ENCODE data around the gene NUP37.

The NUP37 gene

DNA sequence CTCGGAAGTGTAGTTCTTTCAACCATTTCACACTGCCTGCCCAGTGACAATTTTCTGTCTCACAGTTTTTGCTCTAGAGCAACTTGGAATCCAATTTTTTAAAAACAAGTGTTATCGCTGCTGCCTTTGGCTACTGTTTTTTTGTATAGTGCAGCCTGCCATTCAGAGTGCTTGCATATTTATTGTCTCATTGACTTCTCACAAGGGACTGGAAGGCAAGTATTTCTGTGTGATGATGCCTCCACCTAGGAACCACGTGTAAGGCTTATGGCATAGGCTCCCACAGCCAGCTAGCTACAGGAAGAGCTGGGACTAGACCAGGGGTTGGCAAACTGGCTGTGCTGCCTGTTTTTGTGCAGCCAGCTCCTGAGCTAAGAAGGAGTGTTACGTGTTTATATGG is 972 bp upstream of the NUP37 start:
- DNase-seq (ENCODE audit: low spot score) = peak; percentile 9
- TF ChIP-seq, protein P1, sequence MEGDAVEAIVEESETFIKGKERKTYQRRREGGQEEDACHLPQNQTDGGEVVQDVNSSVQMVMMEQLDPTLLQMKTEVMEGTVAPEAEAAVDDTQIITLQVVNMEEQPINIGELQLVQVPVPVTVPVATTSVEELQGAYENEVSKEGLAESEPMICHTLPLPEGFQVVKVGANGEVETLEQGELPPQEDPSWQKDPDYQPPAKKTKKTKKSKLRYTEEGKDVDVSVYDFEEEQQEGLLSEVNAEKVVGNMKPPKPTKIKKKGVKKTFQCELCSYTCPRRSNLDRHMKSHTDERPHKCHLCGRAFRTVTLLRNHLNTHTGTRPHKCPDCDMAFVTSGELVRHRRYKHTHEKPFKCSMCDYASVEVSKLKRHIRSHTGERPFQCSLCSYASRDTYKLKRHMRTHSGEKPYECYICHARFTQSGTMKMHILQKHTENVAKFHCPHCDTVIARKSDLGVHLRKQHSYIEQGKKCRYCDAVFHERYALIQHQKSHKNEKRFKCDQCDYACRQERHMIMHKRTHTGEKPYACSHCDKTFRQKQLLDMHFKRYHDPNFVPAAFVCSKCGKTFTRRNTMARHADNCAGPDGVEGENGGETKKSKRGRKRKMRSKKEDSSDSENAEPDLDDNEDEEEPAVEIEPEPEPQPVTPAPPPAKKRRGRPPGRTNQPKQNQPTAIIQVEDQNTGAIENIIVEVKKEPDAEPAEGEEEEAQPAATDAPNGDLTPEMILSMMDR (IDR thresholded peaks at IDR 0.05; ENCODE audit: extremely low read depth, insufficient read depth, missing control alignments) = no peak
- in situ Hi-C loops (cut with MboI; ENCODE audit: low pct_unique_long_range_greater_than_20kb, low sequenced_read_pairs, unreplicated experiment) = no loop called here

DNA sequence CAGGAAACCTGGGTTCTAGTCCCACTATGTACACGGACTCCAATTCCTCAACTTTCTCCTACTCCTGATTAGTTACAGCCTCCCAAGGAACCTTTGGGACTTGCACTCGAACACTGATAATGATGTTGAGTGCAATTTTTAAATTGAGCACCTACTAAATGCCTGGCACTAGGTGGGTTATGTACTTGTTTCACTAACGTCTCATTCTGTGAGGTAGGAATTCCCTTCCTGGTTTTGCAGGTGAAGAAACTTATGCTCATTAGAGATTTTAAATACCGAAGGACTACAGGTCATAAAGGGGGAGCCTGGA is 605 bp upstream of the NUP37 start:
- in situ Hi-C loops (cut with MboI; ENCODE audit: low pct_unique_long_range_greater_than_20kb, low sequenced_read_pairs, unreplicated experiment) = no loop called here
- TF ChIP-seq, protein P1 (IDR thresholded peaks at IDR 0.05; ENCODE audit: extremely low read depth, insufficient read depth, missing control alignments) = no peak
- peak; percentile 12 for DNase-seq (ENCODE audit: low spot score)

DNA sequence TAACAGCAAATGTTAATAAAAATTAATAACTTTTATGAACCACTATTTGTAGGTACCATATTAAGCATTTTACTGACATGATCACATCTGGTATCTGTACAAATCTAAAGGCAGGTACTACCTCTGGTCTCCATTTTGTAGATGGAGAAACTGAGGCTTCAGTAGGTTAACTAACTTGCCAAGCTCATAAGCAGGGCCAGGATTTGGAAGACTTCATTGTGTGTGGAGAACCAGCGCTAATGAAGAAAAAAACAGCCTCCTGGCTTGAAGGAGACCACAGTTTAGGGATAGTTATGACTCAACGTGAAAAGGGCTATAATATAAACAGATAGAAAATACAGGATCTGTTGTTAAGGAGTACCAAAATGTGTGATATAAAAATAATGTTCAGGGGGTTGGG is 1.0 kb downstream of the NUP37 start:
- TF ChIP-seq, protein P1 (IDR thresholded peaks at IDR 0.05; ENCODE audit: extremely low read depth, insufficient read depth, missing control alignments) = no peak
- DNase-seq (ENCODE audit: low spot score) = no peak
- in situ Hi-C loops (cut with MboI; ENCODE audit: low pct_unique_long_range_greater_than_20kb, low sequenced_read_pairs, unreplicated experiment) = no loop called here

DNA sequence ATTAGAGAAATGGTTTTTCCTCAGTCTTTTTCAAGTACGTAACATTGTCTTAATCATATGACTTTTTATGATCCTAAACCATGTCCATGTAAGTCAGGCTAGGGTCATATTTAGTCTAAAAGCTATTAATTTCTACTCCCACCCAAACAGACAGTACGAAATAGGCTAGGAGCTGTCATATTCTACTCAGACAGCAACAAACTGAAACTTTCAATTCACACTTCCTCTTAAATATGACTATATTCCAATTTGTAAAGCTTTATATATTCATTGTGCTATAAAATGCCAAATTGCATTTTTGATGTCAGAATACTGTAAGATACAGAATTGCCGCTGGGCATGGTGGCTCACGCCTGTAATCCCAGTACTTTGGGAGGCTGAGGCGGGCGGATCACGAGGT is 3.5 kb downstream of the NUP37 start:
- no peak for DNase-seq (ENCODE audit: low spot score)
- TF ChIP-seq, protein P1 (IDR thresholded peaks at IDR 0.05; ENCODE audit: extremely low read depth, insufficient read depth, missing control alignments) = no peak
- in situ Hi-C loops (cut with MboI; ENCODE audit: low pct_unique_long_range_greater_than_20kb, low sequenced_read_pairs, unreplicated experiment) = no loop called here

DNA sequence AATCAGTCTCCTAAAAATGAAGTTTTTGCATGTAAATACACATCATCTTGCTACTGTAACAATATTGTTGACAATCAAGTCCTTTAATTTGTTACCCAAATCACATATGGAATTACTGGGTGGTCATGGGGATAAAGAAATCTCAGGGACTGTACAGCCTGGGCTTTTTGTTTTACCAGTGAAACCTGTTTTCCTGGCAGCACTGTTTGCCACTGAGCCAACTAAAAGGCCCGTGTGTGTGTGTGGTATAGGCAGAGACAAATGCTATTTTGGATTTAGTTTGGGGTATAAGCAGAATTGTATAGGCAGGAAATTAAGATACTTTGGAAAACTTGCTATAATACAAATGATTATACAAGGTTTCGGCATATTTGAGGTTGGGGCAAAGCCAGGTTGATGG is 5.7 kb downstream of the NUP37 start:
- in situ Hi-C loops (cut with MboI; ENCODE audit: low pct_unique_long_range_greater_than_20kb, low sequenced_read_pairs, unreplicated experiment) = no loop called here
- DNase-seq (ENCODE audit: low spot score) = no peak
- TF ChIP-seq, protein P1 (IDR thresholded peaks at IDR 0.05; ENCODE audit: extremely low read depth, insufficient read depth, missing control alignments) = no peak

DNA sequence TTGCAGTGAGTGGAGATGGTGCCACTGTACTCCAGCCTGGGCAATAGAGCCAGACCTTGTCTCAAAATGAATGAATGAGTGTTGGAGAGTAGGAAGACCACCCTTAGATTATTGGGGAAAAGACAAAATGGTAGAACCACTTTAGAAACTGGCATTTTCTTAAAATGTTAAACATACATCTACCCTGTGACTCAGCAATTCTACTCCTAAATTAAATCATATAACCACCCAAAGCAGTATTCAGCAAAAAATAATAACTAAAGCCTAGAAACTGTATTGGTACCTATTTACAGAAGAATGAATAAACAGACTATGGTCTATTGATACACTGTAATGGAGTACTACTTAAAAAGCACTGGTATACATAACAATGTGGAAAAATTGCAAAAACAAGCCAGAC is 9.1 kb downstream of the NUP37 start:
- no peak for DNase-seq (ENCODE audit: low spot score)
- TF ChIP-seq, protein P1 (IDR thresholded peaks at IDR 0.05; ENCODE audit: extremely low read depth, insufficient read depth, missing control alignments) = no peak
- in situ Hi-C loops (cut with MboI; ENCODE audit: low pct_unique_long_range_greater_than_20kb, low sequenced_read_pairs, unreplicated experiment) = no loop called here

DNA sequence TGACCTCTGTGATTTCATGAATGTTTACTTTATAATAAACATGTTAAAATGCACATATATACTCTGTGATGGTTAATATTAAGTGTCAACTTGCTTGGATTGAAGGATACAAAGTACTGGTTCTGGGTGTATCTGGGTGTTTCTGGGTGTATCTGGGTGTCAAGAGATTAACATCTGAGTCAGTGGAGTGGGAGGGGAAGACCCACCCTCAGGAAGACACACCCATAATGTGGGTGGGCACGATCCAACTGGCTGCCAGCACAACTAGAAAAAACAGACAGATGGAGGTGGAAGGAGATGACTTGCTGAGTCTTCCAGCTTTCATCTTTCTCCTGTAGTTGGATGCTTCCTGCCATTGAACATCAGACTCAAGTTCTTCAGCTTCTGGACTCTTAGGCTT is 11.9 kb downstream of the NUP37 start:
- in situ Hi-C loops (cut with MboI; ENCODE audit: low pct_unique_long_range_greater_than_20kb, low sequenced_read_pairs, unreplicated experiment) = no loop called here
- DNase-seq (ENCODE audit: low spot score) = no peak
- TF ChIP-seq, protein P1 (IDR thresholded peaks at IDR 0.05; ENCODE audit: extremely low read depth, insufficient read depth, missing control alignments) = no peak
